Subcutaneous abdominal adipose tissue (tissue), 5 donors: ENCODE results near the gene ZNF823.

ENCODE experiments used
- H3K27ac ChIP-seq: one replicate; pipeline ENCODE4 v1.7.0; 2013; ENCODE audit warnings: low read depth, mild to moderate bottlenecking, inconsistent platforms, low read length, moderate library complexity
- H3K27me3 ChIP-seq, 5 donors: one replicate each; pipeline ENCODE4 v1.7.0; 2013; ENCODE audit warnings: low read length in 5 of 5, inconsistent platforms in 1 of 5; ENCODE audit not compliant: control insufficient read depth in 5 of 5, insufficient read depth in 4 of 5
- H3K36me3 ChIP-seq, 5 donors: one replicate each; pipeline ENCODE4 v1.7.0; 2013; ENCODE audit warnings: low read length in 5 of 5; ENCODE audit not compliant: control insufficient read depth in 5 of 5, insufficient read depth in 5 of 5
- H3K4me1 ChIP-seq, 5 donors: one replicate each; pipeline ENCODE4 v1.7.0; 2013; ENCODE audit warnings: low read length in 5 of 5, mild to moderate bottlenecking in 3 of 5, moderate library complexity in 1 of 5; ENCODE audit not compliant: control insufficient read depth in 5 of 5, insufficient read depth in 5 of 5
- H3K4me3 ChIP-seq, 5 donors: one replicate each; pipeline ENCODE4 v1.7.0; 2013; ENCODE audit warnings: low read length in 5 of 5, low read depth in 1 of 5
- H3K9ac ChIP-seq, 5 donors: one replicate each; pipeline ENCODE4 v1.7.0; 2013; ENCODE audit warnings: low read length in 5 of 5, mild to moderate bottlenecking in 4 of 5, moderate library complexity in 3 of 5
- H3K9me3 ChIP-seq, 5 donors: one replicate each; pipeline ENCODE4 v1.7.0; 2013; ENCODE audit warnings: low read length in 5 of 5; ENCODE audit not compliant: control insufficient read depth in 5 of 5
- donor health status: healthy.
- donor health status: healthy.
- donor health status: healthy.
- donor health status: healthy.
- donor health status: healthy.

Gene ZNF823

GRCh38 chr19:11747277-11747676 lies 8.5 kb upstream of the ZNF823 start:
- Histone ChIP-seq H3K9ac (no peak overlapping the region), H3K36me3 (no peaks in the 10 kb centered on the region), H3K4me1 (no peaks in the 10 kb centered on the region), H3K27me3 (no peaks in the 10 kb centered on the region), H3K9me3 (peaks cover 3 to 21% (median 14%) of the 10 kb centered on the region in 5 donors), H3K27ac (no peak overlapping the region), H3K4me3 (no peak overlapping the region)

GRCh38 chr19:11745869-11746268 lies 7.1 kb upstream of the ZNF823 start:
- no peaks in the 10 kb centered on the region for H3K36me3 ChIP-seq
- no peaks in the 10 kb centered on the region for H3K27me3 ChIP-seq
- no peak overlapping the region for H3K27ac ChIP-seq
- H3K4me1 ChIP-seq = no peaks in the 10 kb centered on the region
- H3K4me3 ChIP-seq = no peak overlapping the region
- peaks cover 3 to 16% (median 12%) of the 10 kb centered on the region in 5 donors for H3K9me3 ChIP-seq
- no peak overlapping the region for H3K9ac ChIP-seq

GRCh38 chr19:11737964-11738745 lies 591 bp downstream of the ZNF823 start:
- Histone ChIP-seq H3K4me1 (peaks cover 11 to 27% (median 24%) of the 10 kb centered on the region in 5 donors), H3K4me3 (peak overlapping the region; percentile 80 to 93 (median 89)), H3K36me3 (no peaks in the 10 kb centered on the region), H3K9ac (peak overlapping the region; percentile 78 to 89 (median 87)), H3K27ac (peak overlapping the region; percentile 86), H3K27me3 (no peaks in the 10 kb centered on the region), H3K9me3 (no peaks in the 10 kb centered on the region)

- Histone ChIP-seq H3K4me3 (peak overlapping the region in 1 of 5 donors; percentile 6), H3K4me1 (peaks cover 11 to 27% (median 24%) of the 10 kb centered on the region in 5 donors), H3K27me3 (no peaks in the 10 kb centered on the region), H3K36me3 (no peaks in the 10 kb centered on the region), H3K27ac (no peak overlapping the region), H3K9me3 (no peaks in the 10 kb centered on the region), H3K9ac (peak overlapping the region in 1 of 5 donors; percentile 35)
These were observed 2.0 kb downstream of the ZNF823 start for GRCh38 chr19:11736696-11737095.

GRCh38 chr19:11735375-11735774 lies 3.4 kb downstream of the ZNF823 start:
- peaks cover 11 to 27% (median 24%) of the 10 kb centered on the region in 5 donors for H3K4me1 ChIP-seq
- peaks cover 0 to 6% (median 2%) of the 10 kb centered on the region in 5 donors for H3K36me3 ChIP-seq
- no peak overlapping the region for H3K4me3 ChIP-seq
- no peak overlapping the region for H3K9ac ChIP-seq
- no peak overlapping the region for H3K27ac ChIP-seq
- H3K27me3 ChIP-seq = no peaks in the 10 kb centered on the region
- no peaks in the 10 kb centered on the region for H3K9me3 ChIP-seq

GRCh38 chr19:11729586-11729985 lies 9.2 kb downstream of the ZNF823 start:
- Histone ChIP-seq H3K4me1 (no peaks in the 10 kb centered on the region), H3K36me3 (peaks cover 4 to 13% (median 10%) of the 10 kb centered on the region in 5 donors), H3K27me3 (no peaks in the 10 kb centered on the region), H3K9me3 (peaks cover 0 to 6% (median 0%) of the 10 kb centered on the region in 5 donors), H3K27ac (no peak overlapping the region), H3K4me3 (no peak overlapping the region), H3K9ac (no peak overlapping the region)

- Histone ChIP-seq H3K9ac (no peak overlapping the region), H3K27ac (no peak overlapping the region), H3K4me1 (peaks cover 0 to 4% (median 0%) of the 10 kb centered on the region in 5 donors), H3K36me3 (peaks cover 37 to 53% (median 40%) of the 10 kb centered on the region in 5 donors), H3K27me3 (no peaks in the 10 kb centered on the region), H3K4me3 (peak overlapping the region in 4 of 5 donors; percentile 2 to 33 (median 18)), H3K9me3 (peaks cover 10 to 41% (median 16%) of the 10 kb centered on the region in 5 donors)
These were observed 16.3 kb downstream of the ZNF823 start for GRCh38 chr19:11722414-11722813.

- Histone ChIP-seq H3K27ac (no peak overlapping the region), H3K4me3 (peak overlapping the region in 1 of 5 donors; percentile 33), H3K36me3 (peaks cover 37 to 53% (median 40%) of the 10 kb centered on the region in 5 donors), H3K9me3 (peaks cover 10 to 41% (median 16%) of the 10 kb centered on the region in 5 donors), H3K27me3 (no peaks in the 10 kb centered on the region), H3K4me1 (peaks cover 0 to 4% (median 0%) of the 10 kb centered on the region in 5 donors), H3K9ac (no peak overlapping the region)
These were observed 17.1 kb downstream of the ZNF823 start for GRCh38 chr19:11721681-11722080.

GRCh38 chr19:11710313-11710712 lies 28.4 kb downstream of the ZNF823 start:
- Histone ChIP-seq H3K9me3 (no peaks in the 10 kb centered on the region), H3K27me3 (no peaks in the 10 kb centered on the region), H3K9ac (no peak overlapping the region), H3K4me1 (no peaks in the 10 kb centered on the region), H3K4me3 (no peak overlapping the region), H3K36me3 (no peaks in the 10 kb centered on the region), H3K27ac (no peak overlapping the region)

GRCh38 chr19:11708457-11708856 lies 30.3 kb downstream of the ZNF823 start:
- no peaks in the 10 kb centered on the region for H3K36me3 ChIP-seq
- no peak overlapping the region for H3K9ac ChIP-seq
- H3K9me3 ChIP-seq = no peaks in the 10 kb centered on the region

More at GRCh38 chr19:11708457-11708856, 30.3 kb downstream of the ZNF823 start:
- no peaks in the 10 kb centered on the region for H3K27me3 ChIP-seq
- H3K4me3 ChIP-seq = no peak overlapping the region
- no peaks in the 10 kb centered on the region for H3K4me1 ChIP-seq
- H3K27ac ChIP-seq = no peak overlapping the region
